ENCODE measurements around the gene TMCC2.
"Not testable (repeated sequence)": the region's sequence is repeated elsewhere in the genome, so short reads cannot be mapped to it uniquely, and the experiment has no call there.

TMCC2 gene

GRCh38 chr1:205227584-205228013, at the start of gene TMCC2:
Gene TMCC2 (plus strand): TSS chr1:205227946. CDS start chr1:205228565, 619 bp downstream.
- peak; percentile 95 for DNase-seq

- no peak for DNase-seq
These were observed 47.9 kb upstream of the TMCC2 start for GRCh38 chr1:205179842-205180241.

GRCh38 chr1:205180331-205180730, 47.4 kb upstream of the TMCC2 start:
- DNase-seq = not testable (repeated sequence)

- DNase-seq = no peak
These were observed 44.8 kb upstream of the TMCC2 start for GRCh38 chr1:205182930-205183329.

- no peak for DNase-seq
These were observed 43.9 kb upstream of the TMCC2 start for GRCh38 chr1:205183676-205184335.

GRCh38 chr1:205186191-205186590, 41.6 kb upstream of the TMCC2 start:
- no peak for DNase-seq

GRCh38 chr1:205187420-205187819, 40.3 kb upstream of the TMCC2 start:
- no peak for DNase-seq

GRCh38 chr1:205188098-205188497, 39.6 kb upstream of the TMCC2 start:
- DNase-seq = no peak

GRCh38 chr1:205188596-205188995, 39.1 kb upstream of the TMCC2 start:
- DNase-seq = no peak

GRCh38 chr1:205189131-205189530, 38.6 kb upstream of the TMCC2 start:
- DNase-seq = no peak

- no peak for DNase-seq
These were observed 36.7 kb upstream of the TMCC2 start for GRCh38 chr1:205190845-205191577.

- peak; percentile 45 for DNase-seq
These were observed 36.1 kb upstream of the TMCC2 start for GRCh38 chr1:205191622-205192021.

GRCh38 chr1:205192287-205192686, 35.5 kb upstream of the TMCC2 start:
- DNase-seq = no peak

- no peak for DNase-seq
These were observed 28.4 kb upstream of the TMCC2 start for GRCh38 chr1:205199090-205199930.

- DNase-seq = no peak
These were observed 27.8 kb upstream of the TMCC2 start for GRCh38 chr1:205199931-205200299.

- no peak for DNase-seq
These were observed 23.2 kb upstream of the TMCC2 start for GRCh38 chr1:205204552-205204951.

- DNase-seq = no peak
These were observed 22.7 kb upstream of the TMCC2 start for GRCh38 chr1:205205055-205205454.

- no peak for DNase-seq
These were observed 18.9 kb upstream of the TMCC2 start for GRCh38 chr1:205208811-205209210.

- DNase-seq = no peak
These were observed 17.0 kb upstream of the TMCC2 start for GRCh38 chr1:205210756-205211168.

GRCh38 chr1:205211169-205211838, 16.4 kb upstream of the TMCC2 start, which contains the start of gene DSTYK:
Gene DSTYK (minus strand): TSS chr1:205211702. CDS start chr1:205211535, 167 bp downstream.
- peak; percentile 94 for DNase-seq

GRCh38 chr1:205211839-205212536, 15.8 kb upstream of the TMCC2 start:
- DNase-seq = no peak

- DNase-seq = no peak
These were observed 13.0 kb upstream of the TMCC2 start for GRCh38 chr1:205214756-205215155.

Data from retina (tissue), 1 donor.